GM12872 (cell line): Measurements from ENCODE around the gene BAIAP2L2.

Source experiments
- TF ChIP-seq, protein P1 (sequence below): IDR thresholded peaks from 3 replicates; pipeline ENCODE4 v1.5.1; 2011; ENCODE audit warnings: low read depth, mild to moderate bottlenecking, low read length, moderate library complexity; ENCODE audit not compliant: insufficient read depth

BAIAP2L2 gene

DNA sequence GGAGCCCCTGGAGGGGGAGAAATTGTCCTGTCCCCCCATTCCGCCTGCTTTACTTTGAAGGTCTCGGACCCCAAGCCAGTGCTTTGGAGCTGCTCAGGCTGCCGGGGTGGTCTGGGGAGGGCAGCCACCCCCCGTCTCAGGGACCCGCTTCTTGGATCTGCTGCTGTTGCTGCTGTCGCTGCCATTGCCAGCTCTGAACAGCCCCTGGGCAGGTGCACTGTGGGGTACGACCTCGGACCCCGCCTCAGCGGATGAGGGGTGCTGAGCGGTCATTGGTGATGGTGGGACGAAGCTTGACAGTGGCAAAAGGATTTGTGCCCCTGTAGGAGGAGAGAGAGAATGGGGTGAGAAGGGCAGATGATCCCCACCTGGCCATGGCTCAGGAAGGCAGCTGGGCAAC lies 25.4 kb downstream of the BAIAP2L2 start:
- TF ChIP-seq, protein P1, sequence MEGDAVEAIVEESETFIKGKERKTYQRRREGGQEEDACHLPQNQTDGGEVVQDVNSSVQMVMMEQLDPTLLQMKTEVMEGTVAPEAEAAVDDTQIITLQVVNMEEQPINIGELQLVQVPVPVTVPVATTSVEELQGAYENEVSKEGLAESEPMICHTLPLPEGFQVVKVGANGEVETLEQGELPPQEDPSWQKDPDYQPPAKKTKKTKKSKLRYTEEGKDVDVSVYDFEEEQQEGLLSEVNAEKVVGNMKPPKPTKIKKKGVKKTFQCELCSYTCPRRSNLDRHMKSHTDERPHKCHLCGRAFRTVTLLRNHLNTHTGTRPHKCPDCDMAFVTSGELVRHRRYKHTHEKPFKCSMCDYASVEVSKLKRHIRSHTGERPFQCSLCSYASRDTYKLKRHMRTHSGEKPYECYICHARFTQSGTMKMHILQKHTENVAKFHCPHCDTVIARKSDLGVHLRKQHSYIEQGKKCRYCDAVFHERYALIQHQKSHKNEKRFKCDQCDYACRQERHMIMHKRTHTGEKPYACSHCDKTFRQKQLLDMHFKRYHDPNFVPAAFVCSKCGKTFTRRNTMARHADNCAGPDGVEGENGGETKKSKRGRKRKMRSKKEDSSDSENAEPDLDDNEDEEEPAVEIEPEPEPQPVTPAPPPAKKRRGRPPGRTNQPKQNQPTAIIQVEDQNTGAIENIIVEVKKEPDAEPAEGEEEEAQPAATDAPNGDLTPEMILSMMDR, result no peak

DNA sequence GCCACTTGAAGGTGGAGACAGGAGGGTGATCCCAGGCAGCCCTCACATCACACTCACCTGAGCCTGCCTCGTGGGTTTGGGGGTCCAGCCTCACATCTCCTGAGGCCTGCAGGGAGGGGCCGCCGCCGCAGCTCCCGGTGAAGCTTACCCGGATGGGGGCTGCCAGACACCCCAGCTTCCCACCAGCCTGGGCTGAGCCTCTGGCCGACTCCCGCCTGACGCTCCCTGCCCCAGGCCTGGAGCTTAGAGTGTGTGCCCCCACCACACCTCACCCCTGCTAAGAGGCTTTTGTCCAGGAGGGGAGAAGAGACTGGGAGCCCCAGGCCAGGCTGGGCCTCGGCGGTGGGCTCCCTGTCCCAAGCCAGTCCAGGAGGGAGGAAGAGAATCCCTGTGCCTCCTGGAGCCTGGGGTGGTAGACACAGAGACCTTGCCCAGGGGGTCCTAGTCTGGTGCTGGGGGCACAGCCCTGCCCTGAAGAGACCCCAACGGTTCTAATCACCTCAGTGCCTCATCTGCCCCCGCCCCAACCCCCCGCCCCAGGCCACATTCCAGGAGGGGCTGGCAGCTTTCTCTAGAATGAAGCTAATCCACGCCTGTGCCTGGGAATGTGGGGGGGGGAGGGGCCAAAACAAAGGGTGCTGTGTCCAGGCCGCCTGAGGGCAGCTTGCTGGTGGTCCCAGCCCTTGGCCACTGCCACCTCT lies 26.4 kb downstream of the BAIAP2L2 start, which contains the start of gene SLC16A8:
Gene SLC16A8 (minus strand): TSS at position 254 of the 701 bp plus-strand sequence. CDS start 1,311 bp downstream, outside the sequence.
- TF ChIP-seq, protein P1, result no peak

DNA sequence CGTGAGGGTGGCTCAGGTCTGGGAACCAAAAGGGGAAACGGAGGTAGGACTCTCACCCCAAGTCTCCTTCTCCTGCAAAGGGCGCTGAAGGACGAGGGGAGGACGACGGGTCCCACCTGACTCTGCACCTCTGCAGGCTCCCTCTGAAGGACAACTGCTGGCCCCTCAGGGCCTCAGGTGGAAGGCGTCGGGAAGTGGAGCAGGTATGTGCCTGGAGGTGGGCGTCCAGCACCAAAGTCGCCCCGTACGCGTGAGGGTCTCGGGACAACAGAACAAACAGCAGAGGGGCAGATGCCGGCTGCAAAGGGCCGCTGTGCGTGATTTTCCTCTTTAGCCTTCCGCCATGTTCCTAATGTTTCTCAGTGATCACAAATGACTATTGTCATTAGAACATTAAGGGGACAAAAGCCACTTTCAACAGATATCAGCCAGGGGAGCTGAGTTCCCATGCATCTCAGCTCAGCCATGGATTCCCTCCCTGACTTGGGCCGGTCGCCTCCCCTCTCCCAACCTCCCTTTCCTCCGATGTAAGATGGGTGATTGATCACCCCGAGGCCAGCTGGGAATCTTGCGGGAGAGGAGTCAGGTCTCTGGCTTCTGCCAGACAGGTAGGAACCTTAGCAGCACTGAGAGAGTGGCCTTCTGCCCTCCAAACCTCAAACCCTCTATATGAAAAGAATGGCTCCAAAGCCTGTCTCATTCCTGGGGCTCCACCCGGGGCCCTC lies 27.3 kb downstream of the BAIAP2L2 start:
- TF ChIP-seq, protein P1, result no peak

DNA sequence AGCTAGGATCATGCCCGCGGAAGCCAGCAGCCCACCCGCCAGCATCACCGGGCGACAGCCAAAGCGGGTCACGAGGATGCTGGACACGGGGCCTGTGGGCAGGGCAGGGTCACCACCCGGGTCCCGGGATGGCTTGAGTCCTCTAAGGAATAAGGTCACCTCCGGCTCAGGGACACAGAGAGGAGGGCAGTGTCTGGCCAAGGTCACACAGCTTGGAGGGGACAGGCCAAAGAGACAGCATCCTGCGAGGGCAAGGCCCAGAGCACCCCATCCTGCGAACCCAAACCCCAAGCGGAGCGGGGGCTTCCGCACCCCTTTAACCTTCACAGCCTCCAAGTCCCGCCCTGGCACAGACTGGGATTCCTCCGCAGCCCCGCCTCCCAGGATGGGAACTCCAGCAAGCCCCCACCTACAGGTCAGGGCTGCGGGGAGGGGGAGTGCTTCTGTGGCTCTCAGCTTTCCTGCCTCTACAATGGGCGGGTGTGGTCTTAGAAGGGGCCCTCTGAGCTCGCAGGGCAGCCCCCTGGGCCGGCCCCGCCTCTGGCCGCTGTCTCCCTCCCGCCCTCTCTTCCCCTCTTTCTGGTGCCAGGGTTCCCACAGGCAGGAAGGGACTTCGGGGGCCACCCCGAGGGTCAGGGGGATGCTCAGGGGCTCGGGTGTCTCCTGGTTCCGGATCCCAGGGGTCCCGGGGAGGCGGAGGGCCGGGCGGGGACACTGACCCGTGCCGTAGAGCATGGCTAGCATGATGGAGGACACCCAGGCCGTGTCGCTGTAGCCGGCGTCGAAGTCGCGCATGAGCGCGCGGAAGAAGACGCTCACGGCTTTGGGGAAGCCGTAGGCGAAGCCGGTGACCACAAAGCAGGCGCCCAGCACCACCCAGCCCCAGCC lies 28.3 kb downstream of the BAIAP2L2 start:
- TF ChIP-seq, protein P1, result no peak

DNA sequence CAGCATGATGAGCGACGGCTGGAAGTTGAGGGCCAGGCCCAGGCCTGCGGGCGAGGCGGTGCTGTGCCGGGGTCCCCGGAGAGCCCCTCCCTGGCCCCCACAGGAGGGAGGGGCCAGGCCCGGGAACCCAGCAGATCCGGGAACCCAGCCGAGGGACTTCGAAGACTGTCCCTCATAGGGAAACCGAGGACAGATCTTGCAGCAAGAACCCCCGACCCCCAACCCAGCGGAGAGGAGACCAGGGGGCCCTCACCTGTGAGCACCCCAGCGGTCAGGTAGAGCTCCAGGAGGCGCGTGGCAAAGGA lies 28.9 kb downstream of the BAIAP2L2 start:
- TF ChIP-seq, protein P1, result no peak

DNA sequence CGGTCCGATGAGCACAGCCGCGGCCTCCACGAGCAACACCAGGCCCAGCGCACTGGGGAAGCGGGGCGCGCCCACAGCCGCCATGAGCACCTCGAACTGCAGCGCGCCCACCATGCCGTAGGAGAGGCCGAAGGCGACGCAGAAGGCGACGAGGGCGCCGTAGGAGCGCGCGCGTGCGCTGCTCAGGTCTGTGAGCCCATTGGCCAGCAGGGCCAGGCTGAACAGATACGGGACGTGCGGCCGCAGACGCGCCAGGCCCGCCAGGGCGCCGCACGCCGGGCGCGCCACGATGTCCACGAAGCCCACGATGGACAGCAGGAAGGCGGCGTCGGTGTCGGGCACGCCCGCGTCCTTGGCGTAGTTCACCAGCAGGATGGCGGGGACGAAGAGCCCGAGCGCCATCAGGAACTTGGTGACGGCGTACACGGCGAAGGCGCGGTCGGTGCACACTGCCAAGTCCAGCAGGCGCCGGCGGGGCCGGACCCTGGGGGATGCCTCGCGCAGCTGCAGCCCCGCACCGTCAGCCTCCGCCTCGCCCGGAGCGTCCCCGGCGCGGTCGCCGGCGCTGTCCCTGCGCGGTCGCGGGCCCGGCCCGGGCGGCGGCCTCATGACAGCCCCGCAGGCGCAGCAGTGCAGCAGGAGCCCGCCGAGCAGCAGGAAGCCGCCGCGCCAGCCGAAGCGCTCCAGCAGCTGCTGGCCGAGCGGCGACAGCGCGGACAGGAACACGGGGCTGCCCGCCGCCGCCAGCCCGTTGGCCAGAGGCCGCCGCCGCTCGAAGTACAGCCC lies 29.4 kb downstream of the BAIAP2L2 start:
- TF ChIP-seq, protein P1, result no peak

DNA sequence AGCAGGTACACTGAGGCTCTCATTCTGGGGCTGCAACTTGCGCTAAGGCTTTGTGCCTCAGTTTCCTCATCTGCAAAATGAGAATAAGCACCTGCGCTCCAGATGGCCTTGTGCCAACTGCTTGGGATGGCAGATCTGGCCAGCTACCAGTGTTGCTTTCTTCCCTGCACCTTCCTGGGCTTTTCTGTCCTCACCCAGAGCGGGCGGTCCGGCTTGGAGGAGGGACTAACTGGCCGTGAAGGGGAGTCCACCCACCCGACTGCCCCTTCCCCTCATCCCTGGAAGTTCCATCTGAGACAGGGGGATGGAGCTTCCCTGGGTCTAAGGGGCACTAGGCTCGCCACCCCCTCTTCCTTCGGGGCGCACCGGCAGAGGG lies 30.0 kb downstream of the BAIAP2L2 start:
- TF ChIP-seq, protein P1, result no peak
